ENCODE results near the gene CCDC87.

GRCh38 chr11:66617155-66617834 is 24.4 kb upstream of the CCDC87 start:
- TF ChIP-seq, protein P1, sequence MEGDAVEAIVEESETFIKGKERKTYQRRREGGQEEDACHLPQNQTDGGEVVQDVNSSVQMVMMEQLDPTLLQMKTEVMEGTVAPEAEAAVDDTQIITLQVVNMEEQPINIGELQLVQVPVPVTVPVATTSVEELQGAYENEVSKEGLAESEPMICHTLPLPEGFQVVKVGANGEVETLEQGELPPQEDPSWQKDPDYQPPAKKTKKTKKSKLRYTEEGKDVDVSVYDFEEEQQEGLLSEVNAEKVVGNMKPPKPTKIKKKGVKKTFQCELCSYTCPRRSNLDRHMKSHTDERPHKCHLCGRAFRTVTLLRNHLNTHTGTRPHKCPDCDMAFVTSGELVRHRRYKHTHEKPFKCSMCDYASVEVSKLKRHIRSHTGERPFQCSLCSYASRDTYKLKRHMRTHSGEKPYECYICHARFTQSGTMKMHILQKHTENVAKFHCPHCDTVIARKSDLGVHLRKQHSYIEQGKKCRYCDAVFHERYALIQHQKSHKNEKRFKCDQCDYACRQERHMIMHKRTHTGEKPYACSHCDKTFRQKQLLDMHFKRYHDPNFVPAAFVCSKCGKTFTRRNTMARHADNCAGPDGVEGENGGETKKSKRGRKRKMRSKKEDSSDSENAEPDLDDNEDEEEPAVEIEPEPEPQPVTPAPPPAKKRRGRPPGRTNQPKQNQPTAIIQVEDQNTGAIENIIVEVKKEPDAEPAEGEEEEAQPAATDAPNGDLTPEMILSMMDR (IDR thresholded peaks at IDR 0.05; ENCODE audit: extremely low read depth in 1 of 2, insufficient read depth in 1 of 2, low read depth in 1 of 2, low read length in 2 of 2) = no peak
- TF ChIP-seq EZH2 (IDR thresholded peaks at IDR 0.05; ENCODE audit: borderline replicate concordance, low read depth, low read length, severe bottlenecking) (no peak), MAX (IDR thresholded peaks at IDR 0.05; ENCODE audit: insufficient read depth, insufficient read length) (no peak), POLR2A (IDR thresholded peaks at IDR 0.05; ENCODE audit: low read depth, low read length) (no peak), POLR2AphosphoS5 (IDR thresholded peaks at IDR 0.05; ENCODE audit: insufficient read depth, low read depth, low read length) (no peak)
